ENCODE data around the gene C16orf74.

The C16orf74 gene

DNA sequence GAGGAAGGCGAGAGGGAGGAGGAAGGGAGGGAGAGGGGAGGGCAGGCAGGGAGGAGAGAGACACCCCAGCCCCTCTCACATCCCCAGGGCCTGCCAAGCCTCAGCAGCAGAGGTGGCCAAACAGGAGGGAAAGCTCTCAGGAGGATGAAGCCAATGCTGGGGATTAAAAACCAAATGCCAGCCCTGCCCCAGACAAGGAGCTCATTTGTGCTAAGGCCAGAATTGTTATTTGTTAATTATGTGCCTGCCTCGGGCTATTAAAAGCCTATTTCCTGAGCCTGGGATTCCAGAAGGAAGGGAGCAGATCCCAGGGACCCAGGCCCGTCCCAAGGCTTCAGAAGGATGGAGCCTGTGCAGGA lies 34.2 kb downstream of the C16orf74 start:
- peak; percentile 37 for DNase-seq

DNA sequence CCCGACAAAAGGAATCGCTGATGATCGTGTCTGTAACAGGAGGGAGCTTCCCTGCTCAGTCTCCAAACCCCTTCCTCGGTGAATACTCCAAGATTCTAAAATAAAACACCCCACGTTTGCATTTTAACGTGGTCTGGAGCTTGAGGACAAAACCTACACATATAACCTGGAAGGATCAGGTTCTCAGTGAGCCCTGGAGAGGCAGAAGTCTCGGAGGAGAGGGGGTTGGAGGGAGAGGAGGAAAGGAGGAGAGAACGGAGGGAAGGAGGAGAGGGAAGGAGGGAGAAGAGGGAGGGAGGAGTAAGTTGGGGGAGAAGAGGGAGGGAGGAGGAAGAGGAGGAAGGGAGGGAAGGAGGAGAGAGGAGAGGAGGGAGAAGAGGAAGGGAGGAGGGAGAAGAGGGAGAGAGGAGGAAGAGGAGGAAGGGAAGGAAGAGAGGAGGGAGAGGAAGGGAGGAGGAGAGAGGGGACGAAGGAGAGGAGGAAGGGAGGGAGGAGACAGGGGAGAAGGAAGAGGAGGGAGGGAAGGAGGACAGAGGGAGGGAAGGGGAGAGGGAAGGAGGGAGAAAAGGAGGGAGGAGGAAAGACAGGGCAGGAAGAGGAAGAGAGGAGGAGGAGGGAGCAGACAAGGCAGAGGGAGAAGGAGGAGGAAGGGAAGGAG lies 34.7 kb downstream of the C16orf74 start:
- DNase-seq, result no peak

GRCh38 chr16:85715169-85716021 lies 35.5 kb downstream of the C16orf74 start:
- DNase-seq, result peak; percentile 59

- no peak for DNase-seq
Measured at GRCh38 chr16:85712801-85713200, 38.1 kb downstream of the C16orf74 start.

DNA sequence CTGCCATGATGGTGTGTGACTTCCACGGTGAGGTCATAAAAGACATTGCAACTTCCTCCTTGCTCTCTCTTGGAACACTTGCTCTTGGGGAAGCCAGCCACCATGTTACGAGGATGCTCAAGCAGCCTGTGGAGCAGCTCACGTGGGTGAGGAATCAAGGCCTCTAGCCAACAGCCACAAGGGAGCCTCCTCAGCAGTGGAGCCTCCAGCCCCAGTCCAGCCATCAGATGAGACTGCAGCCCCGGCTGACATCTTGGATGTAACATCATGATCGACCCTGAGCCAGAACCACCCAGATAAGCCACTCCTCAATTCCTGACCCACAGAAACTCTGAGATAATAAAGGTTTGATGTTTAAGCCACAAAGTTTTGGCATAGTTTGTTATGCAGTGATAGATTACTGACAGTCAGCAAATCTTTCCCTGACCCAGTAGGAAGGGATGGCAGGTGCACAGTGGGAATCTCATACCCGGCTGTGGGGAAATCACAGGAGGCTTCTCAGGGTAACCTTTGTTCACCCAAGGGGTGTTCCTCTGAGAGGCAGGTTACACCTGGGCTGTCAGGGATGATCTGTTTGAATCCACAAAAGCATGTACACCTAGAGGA lies 38.8 kb downstream of the C16orf74 start:
- DNase-seq, result no peak

DNA sequence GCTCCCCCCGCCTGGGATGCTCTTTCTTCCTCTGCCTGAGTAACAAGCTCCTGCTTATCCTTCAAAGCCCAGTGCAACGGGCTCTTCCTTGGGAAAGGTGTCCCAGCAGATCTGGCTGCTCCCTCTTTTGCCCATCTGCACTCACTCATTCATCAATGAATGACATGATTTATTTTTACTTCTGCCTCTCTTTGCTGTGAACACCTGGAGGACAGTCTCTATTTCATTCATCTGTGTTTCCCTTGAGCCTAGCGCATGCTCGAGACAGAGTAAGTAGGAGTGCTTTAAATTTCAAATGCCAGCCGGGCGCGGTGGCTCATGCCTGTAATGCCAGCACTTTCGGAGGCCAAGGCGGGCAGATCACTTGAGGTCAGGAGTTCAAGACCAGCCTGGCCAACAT lies 40.2 kb downstream of the C16orf74 start:
- no peak for DNase-seq

DNA sequence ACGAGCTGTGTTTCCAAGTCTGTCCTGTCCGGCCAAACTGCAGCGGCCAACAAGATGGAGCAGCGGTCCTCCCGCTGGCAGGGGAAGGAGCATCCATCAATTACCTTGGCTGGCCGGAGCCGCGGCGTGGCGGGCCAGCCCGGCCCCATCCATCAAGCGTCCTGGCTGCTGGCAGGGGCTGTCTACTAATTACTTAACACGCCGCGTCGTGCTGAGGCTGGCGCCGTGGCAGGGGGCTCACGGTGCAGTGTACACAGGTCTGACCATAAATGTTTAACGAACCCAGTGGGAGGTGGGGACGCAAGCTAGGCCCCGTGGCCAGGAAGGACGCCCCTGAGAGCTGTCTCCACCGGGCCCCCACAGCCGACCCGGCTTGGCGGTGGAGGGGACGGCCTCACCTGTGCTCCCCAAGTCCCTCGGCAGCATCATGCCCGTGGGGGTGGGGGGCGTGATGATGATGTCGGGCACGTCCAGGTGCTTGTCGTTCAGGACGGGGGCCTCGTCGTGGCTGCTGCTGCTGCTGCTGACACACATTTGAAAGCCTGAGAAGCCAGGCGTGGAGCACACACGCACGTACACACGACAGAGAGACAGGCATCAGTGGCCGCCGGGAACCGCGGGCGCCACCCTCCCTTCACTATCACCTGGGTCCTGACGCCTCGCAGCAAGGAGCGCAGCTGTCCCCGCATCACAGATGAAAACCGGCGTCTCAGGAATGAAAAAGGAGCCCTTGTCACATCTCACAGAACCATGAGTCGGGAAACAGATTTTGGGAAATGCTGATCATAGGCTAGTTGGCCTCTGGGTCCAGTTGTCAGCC lies 40.9 kb downstream of the C16orf74 start:
- DNase-seq, result no peak

DNA sequence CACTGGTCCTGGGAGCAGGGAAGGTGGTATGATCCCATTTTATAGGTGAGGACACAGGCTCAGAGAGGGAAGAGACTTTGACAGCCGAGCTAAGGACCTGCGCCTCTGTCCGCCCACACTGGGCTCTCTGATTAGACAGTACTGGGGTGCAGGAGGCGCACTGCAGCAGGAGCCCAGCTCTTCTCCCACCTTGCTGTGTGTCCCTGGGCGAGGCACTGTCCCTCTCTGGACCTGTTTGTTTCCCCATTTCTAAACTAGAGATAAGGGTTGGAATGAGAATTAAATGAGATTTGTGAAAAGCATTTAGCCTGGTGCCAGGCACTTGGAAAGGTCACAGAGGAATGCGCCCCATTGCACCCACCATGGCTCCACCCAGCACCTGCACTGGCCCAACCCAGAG lies 42.6 kb downstream of the C16orf74 start:
- no peak for DNase-seq

GRCh38 chr16:85707528-85708095 lies 43.3 kb downstream of the C16orf74 start:
- no peak for DNase-seq

DNA sequence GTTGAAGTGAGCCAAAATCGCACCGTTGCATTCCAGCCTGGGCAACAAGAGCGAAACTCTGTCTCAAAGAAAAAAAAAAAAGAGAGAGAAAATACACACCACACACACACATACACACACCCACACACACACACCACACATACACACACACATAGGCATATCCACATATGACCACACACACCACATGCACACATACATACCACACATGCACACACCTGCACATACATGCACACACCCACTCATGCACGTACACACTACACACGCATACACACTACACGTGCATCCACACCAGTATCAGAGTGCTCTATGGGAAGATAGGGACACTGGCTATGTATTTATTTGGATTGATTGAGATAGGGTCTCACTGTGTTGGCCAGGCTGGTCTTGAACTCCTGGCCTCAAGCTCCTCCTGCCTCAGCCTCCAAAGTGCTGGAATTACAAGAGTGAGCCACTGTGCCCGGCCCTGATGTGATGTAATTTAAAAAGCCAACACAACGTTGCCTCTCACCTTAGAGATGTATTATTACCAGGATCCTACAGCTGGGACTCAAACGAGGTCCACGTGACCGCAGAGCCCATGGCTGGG lies 44.4 kb downstream of the C16orf74 start:
- DNase-seq, result no peak

DNA sequence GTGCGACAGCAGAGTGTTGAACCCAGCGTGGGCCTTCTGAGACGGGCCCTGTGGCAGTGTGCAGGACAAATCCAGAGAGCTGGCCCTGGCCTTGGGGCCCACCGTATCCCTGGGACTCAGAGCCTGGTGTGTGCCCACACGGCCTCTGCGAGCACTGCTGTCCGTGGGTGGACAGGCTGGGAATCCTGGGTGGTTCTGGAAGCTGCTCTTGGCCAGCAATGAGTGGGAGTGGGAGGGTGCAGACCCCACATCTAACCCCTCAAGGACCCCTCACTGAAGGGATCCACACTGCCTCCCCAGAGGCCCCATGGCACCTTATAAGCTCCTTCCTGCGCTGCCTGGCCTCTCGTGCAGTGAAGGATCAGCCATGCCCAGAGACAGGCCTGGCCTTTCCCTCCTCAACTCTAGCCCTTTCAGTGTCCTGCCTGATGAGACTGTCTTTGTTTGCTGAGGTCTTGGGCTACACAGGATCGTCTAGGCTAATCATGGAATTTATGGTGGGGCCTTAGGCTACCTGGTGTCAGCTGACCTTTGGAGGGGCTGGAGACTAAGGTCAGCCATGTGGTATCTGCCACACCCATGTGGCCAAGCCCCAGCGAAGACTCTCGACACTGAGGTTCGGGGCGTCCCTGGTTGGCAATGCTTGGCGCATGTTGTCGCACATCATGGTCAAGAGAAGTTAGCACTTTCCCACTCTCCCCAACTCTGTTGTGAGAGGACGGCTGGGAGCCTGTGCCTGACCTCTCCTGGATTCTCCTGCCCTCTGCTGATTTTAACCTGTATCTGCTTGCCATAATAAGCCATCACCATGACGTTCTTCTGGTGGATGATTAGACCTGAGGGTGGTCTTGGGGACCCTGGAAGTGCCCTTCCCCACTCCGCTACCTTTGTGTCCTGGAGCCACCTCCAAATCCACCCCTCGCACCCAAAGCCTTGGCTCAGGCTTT lies 45.7 kb downstream of the C16orf74 start:
- DNase-seq, result no peak

DNA sequence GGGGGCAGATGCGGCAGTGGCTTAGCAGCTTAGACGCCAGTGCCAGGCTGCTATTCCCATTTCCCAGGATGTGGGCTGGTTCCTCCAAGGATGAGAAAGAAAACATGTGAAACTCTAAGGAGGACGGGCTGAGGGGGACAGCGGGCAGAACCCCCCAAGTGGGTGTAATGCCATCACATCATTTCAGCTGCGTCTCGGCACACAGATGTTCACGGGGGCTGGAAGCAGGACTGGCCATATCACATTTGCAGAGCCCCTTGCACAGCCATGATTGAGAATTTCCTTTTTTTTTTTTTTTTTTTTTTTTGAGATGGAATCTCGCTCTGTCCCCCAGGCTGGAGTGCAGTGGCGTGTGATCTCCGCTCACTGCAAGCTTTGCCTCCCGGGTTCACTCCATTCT lies 46.9 kb downstream of the C16orf74 start:
- no peak for DNase-seq

DNA sequence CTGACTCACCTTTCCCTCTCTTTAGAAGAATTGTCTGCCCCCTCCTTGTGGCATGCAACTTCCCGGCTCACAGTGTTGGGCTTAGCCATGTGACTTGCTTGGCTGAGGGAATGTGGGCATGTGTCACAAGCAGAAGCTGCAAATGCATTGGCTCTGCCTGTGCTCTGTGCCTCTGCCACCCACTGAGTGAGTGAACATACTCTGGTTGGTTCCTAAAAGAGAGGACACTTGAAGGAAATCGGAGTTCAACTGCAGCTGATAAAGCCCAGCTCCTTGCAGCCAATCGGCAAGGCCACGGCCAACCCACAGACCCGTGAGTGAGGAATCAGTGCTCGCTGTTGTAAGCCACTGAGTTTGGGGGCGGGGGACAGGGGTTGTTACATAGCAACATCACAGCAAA lies 51.3 kb downstream of the C16orf74 start:
- DNase-seq, result no peak

DNA sequence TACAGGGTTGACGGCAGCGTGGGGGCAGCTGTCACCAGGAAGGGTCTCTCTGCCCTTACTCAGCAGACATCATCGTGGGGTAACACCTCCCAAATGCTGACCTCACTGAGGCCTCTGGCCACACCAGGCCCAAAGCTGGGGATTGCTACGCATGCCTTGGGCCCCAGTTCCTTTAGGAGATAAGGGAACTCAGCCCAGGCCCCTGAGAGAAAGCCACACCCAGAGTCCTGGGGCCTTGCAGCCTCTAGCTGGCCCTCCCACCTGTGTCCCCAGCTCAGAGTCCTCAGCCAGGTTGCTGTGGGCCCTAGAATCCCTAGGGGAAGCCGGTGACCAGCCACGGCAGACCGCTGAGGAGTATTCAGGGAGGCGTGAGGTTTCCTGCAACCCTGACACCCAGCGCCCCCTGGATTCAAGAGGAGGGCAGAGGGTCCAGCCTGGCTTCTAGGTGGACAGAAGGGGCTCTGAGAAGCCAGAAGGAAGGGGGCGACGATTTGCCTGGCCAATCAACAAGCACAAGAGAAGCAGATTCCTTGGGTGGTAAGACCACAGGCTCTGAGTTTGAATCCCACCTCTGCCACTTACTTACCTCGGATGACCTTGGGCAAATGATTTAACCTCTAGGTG lies 51.8 kb downstream of the C16orf74 start:
- no peak for DNase-seq

DNA sequence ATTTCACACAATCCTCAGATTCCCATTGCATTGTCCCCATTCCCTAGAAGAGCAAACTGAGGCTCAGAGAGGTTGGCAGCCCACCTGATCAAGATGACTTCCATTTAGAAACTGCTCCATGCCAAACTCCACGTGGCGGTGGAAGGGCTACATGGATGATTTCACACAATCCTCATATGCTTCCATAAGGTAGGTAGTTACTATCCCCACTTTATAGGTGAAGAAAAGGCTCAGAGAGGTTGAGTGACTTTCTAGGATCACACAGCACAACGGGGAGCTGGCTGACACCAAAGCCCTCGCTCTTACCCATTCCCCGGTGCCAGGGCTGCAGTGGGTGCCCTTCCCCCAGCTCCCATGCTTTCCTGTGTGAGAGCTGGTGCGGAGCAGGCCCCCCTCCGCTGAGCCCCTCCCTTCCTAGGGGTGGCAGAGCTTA lies 52.4 kb downstream of the C16orf74 start:
- DNase-seq, result no peak

GRCh38 chr16:85697431-85697830 lies 53.5 kb downstream of the C16orf74 start:
- DNase-seq, result no peak

- no peak for DNase-seq
Measured at GRCh38 chr16:85696781-85697180, 54.1 kb downstream of the C16orf74 start.

DNA sequence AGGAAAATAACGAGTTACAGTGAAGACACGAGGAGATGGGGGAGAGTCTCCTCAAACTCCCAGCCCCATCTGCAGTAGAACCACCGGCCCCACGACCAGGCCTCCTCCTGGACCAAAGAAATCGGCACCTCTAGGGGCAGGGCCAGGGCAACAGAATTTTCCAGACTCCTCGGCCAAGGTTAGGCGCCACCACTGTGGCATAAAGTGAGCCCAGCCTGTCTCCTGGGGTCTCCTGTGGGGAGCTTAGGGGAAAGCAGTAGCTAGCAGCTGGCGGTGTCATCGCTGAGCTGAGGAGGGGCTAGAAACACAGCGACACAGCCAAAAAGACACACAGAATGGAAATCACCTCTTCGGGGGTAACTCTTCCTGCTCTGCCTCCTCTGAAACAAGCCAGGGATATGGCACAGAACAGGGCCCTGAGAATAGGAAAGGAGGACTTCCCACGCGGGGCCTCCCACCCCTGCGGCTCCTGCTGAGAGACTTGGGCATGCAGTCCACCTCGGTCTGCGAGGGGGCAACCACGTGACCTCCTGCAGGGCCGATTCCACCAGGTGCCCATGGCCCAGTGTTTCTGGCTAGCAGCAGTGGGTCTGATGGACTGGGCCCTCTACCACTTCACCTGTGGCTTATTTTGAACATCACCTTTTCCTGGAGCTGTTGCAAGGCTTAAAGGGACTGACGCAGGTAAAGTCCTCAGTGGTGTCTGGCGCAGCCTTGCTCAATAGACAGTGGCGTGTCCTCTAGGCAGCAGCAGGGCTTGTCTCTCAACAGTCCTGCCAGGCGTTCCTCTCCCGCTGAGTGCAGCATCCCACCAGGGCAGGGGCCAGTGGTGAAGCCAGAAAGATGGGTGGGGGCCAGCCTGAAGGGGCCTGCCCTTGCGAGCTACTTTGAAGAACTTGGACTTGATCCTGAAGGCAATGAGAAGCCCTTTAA lies 55.4 kb downstream of the C16orf74 start:
- no peak for DNase-seq

- DNase-seq, result no peak
Measured at GRCh38 chr16:85690469-85691064, 60.3 kb downstream of the C16orf74 start.
